Activated CD8-positive, alpha-beta memory T cell treated with anti-CD3 and anti-CD28 coated beads, Interleukin-2, amount 50 U/mL, for 24 hours (primary cell): ENCODE data around the gene MAP2K6.
"Not testable (repeated sequence)": the region's sequence is repeated elsewhere in the genome, so short reads cannot be mapped to it uniquely, and the experiment has no call there.

Experiments used
- DNase-seq: peaks from one replicate; pipeline ENCODE4 v3.0.0-alpha.2; 2020; ENCODE audit errors: extremely low read depth

Gene MAP2K6

GRCh38 chr17:69457603-69458002 lies 43.1 kb downstream of the MAP2K6 start:
- DNase-seq: no peak

GRCh38 chr17:69460963-69461922 lies 46.7 kb downstream of the MAP2K6 start:
- no peak for DNase-seq

GRCh38 chr17:69461951-69462369 lies 47.5 kb downstream of the MAP2K6 start:
- no peak for DNase-seq

- DNase-seq: no peak
Observed at GRCh38 chr17:69462882-69463281, 48.4 kb downstream of the MAP2K6 start.

GRCh38 chr17:69466451-69466850 lies 52.0 kb downstream of the MAP2K6 start:
- DNase-seq: no peak

GRCh38 chr17:69466905-69467667 lies 52.6 kb downstream of the MAP2K6 start:
- DNase-seq: no peak

GRCh38 chr17:69468207-69468606 lies 53.7 kb downstream of the MAP2K6 start:
- no peak for DNase-seq

- DNase-seq: no peak
Observed at GRCh38 chr17:69470702-69471101, 56.2 kb downstream of the MAP2K6 start.

GRCh38 chr17:69471406-69471805 lies 56.9 kb downstream of the MAP2K6 start:
- DNase-seq: no peak

- DNase-seq: no peak
Observed at GRCh38 chr17:69473841-69474831, 59.6 kb downstream of the MAP2K6 start.

GRCh38 chr17:69477204-69477902 lies 62.9 kb downstream of the MAP2K6 start:
- DNase-seq: no peak

GRCh38 chr17:69477903-69478266 lies 63.4 kb downstream of the MAP2K6 start:
- DNase-seq: no peak

GRCh38 chr17:69478916-69479315 lies 64.4 kb downstream of the MAP2K6 start:
- no peak for DNase-seq

GRCh38 chr17:69479756-69480155 lies 65.3 kb downstream of the MAP2K6 start:
- DNase-seq: not testable (repeated sequence)

- DNase-seq: no peak
Observed at GRCh38 chr17:69480245-69480644, 65.7 kb downstream of the MAP2K6 start.

- no peak for DNase-seq
Observed at GRCh38 chr17:69485251-69485661, 70.8 kb downstream of the MAP2K6 start.

- no peak for DNase-seq
Observed at GRCh38 chr17:69485901-69486643, 71.6 kb downstream of the MAP2K6 start.

- DNase-seq: no peak
Observed at GRCh38 chr17:69486779-69487637, 72.5 kb downstream of the MAP2K6 start.

GRCh38 chr17:69489313-69489712 lies 74.8 kb downstream of the MAP2K6 start:
- DNase-seq: no peak
